RKO (cell line): ENCODE results near the gene VIL1.
A peak's percentile ranks its signal among the peaks of the same experiment; 100 is the strongest.

Experiments used
- DNase-seq: peaks from one replicate; pipeline ENCODE4 v3.0.0-alpha.2; 2016; ENCODE audit warnings: low spot score

The VIL1 gene

DNA sequence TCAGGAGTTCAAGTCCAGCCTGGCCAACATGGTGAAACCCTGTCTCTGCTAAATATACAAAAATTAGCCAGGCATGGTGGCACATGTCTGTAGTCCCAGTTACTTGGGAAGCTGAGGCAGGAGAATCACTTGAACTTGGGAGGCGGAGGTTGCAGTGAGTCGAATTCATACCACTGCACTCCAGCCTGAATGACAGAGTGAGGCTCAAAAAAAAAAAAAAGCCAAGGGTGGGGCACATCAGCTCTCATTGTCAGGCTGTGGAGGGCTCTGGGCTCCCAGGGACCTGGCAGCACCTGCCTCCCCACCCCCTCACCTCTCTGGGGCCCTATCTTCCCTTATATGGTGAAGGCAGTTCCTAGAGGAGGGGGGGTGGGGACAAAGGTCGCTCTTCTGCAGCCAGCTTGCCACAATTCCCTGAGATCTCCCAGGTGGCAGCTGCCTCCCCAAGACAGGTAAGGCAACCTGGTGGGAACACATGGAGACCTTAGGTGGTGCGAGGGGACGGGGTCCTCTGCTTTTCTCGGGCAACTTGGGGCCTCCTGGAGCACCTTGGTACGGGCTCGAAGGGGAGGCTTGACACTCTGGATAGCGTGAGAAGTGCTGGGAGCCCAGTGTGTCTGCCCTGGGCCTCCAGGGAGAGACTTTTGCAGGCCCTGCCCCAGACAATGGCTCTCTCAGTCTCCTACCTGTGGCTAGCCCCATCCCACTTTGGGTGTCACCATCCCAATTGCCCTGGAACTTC is at the start of gene VIL1:
TSS of gene VIL1 (plus strand) at position 407 of the 742 bp plus-strand sequence. CDS start 4,656 bp downstream, outside the sequence.
- no peak for DNase-seq

DNA sequence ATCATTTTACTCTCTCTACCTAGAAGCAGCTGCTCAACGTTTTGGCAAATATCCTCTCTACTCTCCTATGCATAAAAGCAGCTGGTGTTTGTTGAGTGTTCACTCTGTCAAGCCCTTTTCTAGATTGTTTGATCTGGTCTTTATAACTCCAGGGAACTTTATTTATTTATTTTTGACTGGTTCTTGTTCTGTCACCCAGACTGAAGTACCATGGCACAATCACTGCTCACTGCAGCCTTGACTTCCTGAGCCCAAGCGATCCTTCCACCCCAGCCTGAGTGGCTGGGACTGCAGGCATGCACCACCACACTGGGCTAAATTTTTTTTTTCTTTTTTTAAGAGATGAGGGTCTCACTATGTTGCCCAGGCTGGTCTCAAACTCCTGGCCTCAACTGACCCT is 49.6 kb upstream of the VIL1 start:
- DNase-seq = no peak

DNA sequence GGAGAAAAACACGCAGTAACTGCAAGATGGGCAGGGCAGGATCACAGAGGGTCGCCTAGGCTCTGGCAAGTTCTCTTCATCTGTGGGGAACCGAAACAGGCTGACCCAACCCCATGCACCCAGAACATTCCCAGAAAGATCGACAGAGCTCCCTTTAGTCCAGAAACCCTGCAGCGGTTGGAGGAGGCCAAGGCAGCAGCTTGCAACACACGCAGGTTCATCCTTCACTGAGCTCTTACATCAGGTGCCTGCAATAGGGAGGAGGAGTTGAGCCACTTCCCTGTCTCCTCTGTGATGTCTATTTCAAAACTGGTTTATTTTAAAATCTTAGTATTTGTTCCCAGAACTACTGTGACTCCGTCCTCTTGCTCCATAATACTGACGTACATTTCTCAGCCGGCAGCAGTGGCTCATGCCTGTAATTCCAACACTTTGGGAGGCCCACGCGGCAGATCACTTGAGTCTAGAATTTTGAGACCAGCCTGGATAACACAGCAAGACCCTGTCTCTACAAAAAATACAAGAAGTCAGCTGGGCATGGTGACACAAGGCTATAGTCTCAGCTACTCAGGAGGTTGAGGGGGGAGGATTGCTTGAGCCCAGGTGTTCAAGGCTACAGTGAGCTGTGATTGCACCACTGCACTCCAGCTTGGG is 48.4 kb upstream of the VIL1 start:
- DNase-seq = no peak

DNA sequence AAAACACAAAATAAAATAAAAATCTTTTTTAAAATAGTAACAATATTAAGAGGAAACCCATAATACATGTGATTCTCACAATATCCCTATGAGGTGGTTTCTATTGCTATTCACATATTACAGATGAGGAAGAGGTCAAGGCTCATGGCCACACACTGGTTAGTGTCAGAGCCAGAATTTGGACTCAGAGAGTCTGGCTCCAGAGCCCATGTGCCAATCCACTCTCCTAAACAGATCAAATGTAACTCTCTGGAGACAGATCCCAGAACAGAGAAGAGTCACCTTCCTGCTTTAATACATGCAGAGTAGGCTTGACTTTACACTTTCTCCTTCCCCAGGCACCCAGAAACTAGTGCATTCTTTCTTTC is 47.0 kb upstream of the VIL1 start:
- no peak for DNase-seq

DNA sequence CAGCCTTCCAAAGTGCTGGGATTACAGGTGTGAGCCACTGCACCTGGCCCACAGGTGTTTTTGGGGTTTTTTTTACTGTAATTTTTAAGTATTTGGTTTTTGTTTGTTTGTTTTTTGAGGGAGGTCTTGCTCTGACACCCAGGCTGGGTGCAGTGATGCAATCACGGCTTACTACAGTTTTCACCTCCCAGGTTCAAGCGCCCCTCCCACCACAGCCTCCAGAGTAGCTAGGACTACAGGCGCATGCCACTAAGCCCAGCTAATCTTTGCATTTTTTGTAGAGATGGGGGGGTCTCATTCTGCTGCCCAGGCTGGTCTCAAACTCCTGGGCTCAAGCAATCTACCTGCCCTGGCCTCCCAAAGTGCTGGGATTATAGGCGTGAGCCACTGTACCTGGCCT is 44.1 kb upstream of the VIL1 start:
- no peak for DNase-seq

DNA sequence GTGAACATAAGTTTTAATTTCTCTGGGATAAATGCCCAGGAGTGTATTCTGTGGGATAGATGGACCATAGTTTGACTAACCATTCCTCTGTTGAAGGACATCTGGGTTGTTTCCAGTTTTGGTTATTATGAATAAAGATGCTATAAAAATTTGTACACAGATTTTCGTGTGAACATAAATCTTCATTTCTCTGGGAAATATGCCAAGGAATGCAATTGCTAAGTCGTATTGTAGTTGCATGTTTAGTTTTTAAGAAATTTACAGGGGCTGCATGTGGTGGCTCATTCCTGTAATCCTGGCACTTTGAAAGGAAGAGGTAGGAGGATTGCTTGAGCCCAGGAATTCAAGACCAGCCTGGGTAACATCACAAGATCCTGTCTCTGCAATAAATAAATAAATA is 43.7 kb upstream of the VIL1 start:
- no peak for DNase-seq

DNA sequence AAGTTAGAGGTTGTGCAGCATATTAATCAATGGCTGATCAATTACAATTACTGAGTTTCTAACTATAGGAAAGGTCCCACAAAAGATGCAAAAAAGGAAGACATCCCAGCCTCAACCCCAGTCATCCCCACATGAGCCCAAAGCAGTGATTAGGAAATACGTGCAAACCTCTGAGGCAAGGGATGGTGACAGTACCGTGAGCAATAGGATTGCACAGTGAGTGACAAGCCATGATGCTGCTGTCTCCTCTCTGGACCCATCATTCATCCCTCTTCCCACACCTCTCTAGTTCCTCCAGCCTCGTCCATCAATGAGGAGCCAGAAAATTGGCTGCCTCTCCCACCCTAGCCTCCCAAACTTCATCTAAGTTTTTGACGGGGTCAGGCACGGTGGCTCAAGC is 40.9 kb upstream of the VIL1 start:
- peak; percentile 60 for DNase-seq

DNA sequence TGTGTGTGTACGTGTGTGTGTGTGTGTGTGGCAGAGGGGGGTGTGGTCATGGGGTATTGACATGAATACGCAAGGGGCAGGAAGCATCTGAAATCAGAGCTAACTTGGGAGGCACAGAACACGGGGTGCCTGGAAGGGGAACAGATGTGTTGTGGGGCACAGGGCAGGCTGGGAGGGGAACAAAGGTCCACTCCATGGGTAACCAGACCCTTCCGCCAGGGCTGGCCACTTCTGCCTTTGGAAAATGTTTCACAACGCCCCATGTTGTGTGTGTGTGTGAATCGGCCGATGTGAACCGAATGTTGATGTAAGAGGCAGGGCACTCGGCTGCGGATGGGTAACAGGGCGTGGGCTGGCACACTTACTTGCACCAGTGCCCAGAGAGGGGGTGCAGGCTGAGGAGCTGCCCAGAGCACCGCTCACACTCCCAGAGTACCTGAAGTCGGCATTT is 37.0 kb upstream of the VIL1 start, which contains the start of gene SLC11A1:
TSS of gene SLC11A1 (plus strand) at position 358 of the 451 bp plus-strand sequence. CDS start 96 bp downstream, outside the sequence.
- no peak for DNase-seq

DNA sequence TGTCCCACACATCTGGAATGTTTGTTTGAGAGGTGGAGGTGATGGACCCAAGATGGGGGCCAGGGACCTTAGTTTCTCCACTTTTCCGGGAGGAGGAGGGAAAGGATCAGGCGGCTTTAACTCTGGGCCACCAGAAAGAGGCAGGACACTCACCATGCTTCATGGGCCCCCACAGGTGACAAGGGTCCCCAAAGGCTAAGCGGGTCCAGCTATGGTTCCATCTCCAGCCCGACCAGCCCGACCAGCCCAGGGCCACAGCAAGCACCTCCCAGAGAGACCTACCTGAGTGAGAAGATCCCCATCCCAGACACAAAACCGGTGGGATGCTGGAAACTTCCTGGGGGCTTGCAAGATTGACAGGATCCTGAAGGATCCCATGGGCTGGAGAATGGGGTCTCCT is 36.1 kb upstream of the VIL1 start:
- DNase-seq = no peak

DNA sequence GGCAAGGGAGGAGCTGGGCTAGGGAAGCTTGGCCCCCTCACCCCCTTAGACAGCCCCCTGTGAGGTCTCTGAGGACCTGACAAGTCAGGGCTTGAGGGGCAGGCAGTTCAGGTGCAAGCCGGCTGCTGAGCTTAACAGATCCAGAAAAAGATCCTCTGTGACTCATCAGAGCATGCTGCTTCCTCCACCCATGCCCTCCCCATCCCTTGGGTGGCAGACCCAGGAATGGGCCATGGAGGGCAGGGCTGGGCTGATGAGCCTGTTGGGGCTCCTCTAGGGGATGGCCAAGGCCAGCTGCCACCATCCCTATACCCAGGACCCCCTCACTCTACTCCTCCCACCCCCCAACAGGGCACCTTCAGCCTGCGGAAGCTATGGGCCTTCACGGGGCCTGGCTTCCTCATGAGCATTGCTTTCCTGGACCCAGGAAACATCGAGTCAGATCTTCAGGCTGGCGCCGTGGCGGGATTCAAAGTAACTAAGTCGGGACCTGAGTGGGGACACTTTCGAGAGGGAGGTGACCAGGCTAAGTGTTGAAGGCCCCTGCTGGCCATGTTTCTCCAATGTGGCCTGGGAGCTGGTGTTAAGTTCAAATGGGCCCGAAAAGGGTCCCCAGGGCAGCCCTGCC is 34.9 kb upstream of the VIL1 start:
- DNase-seq = no peak

DNA sequence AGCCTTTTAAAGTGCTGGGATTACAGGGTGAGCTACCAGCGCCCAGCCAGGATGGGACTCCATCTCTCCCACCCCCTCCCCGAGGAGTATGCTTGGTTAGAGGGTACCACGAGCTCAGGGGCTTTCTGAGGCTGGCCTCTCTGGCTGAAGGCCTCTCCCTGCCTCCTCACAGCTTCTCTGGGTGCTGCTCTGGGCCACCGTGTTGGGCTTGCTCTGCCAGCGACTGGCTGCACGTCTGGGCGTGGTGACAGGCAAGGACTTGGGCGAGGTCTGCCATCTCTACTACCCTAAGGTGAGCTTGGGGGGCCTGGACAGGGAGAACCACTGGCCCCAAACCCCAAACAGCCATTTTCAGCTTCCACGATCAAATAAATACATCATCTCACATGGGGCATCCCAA is 33.9 kb upstream of the VIL1 start:
- no peak for DNase-seq

DNA sequence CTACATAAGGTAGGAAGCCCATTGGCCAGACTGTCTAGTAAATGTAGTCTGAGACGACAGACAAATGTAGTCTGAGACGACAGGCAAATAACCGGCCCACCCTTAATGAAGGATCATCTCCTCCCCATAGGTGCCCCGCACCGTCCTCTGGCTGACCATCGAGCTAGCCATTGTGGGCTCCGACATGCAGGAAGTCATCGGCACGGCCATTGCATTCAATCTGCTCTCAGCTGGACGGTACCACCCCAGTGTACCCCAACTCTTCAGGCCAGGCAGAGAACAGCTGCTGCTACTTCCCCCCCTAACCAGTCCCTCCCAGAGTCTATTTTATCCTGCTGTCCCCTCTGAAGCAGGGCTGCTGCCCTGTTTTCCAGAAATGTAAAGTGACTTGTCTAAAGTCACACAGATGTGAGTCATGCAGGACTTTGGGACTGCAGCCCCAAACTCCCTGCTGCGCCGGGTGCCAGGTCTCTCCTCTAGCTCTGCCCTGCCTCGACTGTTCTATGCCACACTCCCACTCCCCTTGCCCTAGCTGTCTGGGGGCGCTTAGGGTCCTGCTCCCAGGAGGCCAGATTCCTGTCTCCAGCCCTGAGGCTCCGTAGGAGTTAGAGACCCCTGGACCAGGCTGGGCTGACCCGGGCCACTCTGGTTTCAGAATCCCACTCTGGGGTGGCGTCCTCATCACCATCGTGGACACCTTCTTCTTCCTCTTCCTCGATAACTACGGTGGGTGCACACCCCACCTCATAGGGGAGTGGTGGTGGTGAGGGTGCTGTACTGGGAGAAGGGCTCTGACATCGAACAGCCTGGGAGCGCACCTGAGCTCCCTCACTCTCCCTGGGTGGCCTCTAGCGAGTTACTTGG is 32.2 kb upstream of the VIL1 start:
- DNase-seq = no peak

DNA sequence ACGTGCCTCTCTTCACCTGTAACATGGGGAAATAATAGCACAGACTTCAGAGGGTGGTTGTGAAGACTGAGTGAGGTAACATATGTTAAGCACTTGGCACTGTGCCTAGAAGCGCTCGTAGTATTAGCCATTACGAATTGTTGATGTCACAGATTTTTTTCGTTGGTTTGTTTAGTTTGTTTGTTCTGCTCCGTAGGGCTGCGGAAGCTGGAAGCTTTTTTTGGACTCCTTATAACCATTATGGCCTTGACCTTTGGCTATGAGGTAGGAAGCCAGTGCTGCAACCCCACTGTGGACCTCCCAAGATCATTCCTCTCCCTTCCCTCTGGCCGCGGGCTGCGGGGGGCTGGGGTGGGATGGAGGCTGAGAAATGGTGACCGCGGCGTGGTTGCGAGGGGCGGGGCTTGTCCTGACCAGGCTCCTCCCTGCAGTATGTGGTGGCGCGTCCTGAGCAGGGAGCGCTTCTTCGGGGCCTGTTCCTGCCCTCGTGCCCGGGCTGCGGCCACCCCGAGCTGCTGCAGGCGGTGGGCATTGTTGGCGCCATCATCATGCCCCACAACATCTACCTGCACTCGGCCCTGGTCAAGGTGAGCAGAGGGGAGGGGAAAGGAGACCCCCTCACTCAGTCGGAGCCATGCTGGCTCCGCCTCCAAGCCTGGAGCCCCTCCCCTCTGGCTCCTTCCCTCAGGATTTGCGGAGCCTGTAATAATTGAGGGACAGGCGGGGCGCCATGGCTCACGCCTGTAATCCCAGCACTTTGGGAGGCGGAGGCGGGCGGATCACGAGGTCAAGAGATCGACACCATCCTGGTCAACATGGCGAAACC is 31.3 kb upstream of the VIL1 start:
- no peak for DNase-seq

DNA sequence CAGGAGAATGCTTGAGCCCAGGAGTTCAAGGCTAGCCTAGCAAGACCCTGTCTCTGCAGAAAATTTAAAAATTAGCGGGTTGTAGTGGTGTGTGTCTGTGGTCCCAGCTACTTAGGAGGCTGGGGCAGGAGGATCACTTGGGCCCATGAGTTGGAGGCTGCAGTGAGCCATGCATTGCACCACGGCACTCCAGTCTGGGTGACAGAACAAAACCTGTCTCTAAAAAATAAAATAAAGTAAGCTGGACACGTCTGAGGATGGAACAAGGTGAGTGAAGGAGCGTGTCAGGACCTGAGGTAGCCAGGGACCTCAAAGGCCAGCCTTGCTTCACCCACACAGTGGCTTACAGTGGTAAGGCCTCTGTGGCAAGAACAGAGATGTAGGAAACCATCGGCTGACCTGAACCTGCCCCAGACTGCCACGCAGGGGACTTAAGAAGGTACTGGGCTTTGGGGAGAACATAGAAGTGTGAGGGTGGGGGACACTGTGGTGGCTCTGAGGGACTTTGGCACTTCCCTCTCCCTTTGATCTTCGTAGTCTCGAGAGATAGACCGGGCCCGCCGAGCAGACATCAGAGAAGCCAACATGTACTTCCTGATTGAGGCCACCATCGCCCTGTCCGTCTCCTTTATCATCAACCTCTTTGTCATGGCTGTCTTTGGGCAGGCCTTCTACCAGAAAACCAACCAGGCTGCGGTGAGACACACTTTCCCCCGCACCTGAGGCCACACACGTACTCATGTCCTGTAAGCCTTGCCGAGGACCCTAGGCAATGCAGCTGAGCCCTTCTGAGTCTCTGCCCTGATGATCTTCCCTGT is 29.4 kb upstream of the VIL1 start:
- no peak for DNase-seq

DNA sequence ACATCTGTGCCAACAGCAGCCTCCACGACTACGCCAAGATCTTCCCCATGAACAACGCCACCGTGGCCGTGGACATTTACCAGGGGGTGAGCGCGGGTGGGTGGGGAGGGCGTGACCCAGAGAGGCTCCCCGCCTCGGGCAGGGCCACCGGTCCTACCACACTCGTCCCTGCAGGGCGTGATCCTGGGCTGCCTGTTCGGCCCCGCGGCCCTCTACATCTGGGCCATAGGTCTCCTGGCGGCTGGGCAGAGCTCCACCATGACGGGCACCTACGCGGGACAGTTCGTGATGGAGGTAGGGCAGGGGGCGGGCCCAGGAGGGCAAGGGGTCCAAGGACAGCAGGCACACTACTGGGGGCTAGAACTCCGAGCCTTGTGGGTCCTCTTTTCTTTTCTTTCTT is 27.7 kb upstream of the VIL1 start:
- DNase-seq = no peak

DNA sequence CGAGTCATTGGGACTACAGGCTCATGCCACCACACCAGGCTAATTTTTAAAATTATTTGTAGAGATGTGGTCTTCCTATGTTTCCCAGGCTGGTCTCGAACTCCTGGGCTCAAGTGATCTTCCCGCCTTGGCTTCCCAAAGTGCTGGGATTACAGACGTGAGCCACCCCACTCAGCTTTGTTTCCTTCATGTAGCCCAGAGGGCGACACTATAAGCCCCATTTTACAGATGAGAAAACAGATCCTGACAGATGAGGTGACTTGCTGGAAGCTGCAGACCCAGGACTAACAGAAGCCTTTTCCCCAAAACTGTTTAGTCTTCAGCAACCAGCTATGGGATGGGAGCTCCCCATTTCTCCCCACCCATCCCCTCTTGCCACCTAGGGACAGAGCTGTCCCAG is 26.5 kb upstream of the VIL1 start:
- DNase-seq = no peak

DNA sequence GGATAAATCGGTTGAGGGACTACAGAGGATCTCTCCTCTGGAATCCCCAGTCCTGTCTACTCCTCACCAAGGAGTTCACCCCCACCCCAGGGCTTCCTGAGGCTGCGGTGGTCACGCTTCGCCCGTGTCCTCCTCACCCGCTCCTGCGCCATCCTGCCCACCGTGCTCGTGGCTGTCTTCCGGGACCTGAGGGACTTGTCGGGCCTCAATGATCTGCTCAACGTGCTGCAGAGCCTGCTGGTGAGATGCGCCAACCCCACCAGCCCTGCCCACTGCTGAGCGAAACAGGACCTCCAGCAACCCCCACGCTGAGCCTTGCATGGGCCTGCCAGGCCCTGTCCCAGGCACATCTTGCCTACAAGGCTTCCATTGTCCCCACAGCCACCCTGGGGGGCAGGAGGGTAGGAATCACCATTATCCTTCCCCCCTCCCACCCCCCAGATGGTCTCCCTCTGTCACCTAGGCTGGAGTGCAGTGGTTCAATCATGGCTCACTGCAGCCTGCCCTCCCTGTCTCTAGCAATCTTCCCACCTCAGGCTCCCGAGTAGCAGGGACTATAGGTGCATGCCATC is 25.9 kb upstream of the VIL1 start:
- no peak for DNase-seq

DNA sequence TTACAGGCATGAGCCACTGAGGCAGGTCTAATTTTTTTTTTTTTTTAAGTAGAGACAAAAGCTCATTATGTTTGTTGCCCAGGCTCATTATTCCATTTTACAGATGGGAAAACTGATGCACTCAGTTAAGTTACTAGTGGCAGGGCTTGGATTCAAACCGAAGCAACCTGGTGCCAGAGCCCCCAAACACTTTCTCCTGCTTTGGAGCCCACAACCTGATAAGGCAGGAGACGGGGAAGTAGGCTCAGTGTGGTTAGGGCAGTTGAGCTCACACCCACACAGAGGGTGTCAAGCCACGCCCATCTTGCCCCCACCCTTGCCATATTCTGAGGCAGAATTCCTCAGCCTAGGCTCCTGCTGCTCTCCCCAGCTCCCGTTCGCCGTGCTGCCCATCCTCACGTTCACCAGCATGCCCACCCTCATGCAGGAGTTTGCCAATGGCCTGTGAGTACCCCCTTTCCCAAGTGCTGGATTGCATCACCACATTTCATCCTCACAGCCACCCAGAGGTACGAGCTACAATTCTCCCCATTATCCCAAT is 25.1 kb upstream of the VIL1 start:
- DNase-seq = no peak

DNA sequence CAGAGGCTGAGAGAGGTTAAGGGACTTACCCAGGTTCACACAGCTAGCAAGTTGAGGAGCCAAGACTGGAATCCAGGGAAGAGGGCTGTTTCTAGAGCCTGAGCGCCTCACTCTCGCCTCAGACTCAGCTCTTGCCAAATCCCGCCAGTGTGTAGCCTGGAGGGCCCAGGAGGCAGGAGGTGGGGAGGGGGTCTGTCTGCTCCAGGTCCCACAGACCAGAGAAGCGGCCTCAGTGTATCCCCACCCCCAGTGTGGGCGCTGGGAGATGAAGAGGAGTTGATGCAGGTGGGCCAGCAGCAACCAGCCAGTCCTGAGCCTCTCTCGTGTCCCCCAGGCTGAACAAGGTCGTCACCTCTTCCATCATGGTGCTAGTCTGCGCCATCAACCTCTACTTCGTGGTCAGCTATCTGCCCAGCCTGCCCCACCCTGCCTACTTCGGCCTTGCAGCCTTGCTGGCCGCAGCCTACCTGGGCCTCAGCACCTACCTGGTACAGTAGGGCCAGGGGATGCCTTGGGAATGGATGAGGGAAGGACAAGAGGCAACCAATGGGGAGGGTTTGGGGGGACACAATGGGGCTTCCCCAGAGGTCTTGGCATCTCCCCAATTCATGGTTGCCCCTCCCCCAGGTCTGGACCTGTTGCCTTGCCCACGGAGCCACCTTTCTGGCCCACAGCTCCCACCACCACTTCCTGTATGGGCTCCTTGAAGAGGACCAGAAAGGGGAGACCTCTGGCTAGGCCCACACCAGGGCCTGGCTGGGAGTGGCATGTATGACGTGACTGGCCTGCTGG is 24.4 kb upstream of the VIL1 start:
- DNase-seq = no peak
